ENCODE measurements around the gene EXOC6B. TPM values are rescaled to one million over a fixed set of nuclear protein-coding genes. Genes with fewer than 3 reads are reported as not detected.

The EXOC6B gene
- total and polyA plus RNA-seq, 9 of the 15 experiments (the other 6 are each of a cell fraction or from before 2014, with no cell fraction given) = 0.28 to 4.2 (median 2.0) TPM

DNA sequence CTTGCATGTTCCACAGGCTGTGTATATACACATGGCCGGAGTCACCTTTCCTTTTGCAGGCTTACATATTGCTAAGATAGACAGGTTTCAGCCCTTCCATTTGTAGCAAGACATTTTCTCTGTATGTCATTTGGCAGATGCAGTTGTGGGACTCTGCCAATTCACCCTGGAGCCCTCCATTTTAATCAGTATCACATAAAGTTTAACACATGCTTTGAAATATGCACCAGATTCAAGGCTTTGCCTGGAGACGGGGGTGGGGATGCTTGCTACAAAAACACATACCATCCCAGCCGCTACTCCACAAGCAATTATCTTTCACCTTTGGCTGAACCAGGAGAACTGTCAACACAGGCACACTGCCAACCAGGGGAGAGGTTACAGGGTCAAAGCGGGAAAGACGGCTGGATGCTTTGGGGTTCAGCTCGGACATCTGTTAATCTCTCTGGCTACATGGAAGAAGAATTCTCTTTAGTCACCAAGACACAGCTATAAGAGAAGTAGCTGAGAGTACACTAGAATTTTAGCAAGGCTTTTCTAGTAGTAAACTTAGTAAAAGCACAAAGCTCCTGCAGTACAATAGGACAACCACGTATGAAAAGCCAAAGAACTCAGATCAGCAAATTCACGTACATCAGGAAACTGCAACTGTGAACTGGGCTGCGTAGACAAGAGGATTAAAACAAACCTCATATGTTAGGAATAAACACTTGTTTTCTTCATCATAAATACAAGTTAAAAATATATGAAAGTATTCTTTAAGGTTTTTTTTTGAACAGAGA is 130.9 kb downstream of the EXOC6B start (continued):
- TF ChIP-seq, protein P1, sequence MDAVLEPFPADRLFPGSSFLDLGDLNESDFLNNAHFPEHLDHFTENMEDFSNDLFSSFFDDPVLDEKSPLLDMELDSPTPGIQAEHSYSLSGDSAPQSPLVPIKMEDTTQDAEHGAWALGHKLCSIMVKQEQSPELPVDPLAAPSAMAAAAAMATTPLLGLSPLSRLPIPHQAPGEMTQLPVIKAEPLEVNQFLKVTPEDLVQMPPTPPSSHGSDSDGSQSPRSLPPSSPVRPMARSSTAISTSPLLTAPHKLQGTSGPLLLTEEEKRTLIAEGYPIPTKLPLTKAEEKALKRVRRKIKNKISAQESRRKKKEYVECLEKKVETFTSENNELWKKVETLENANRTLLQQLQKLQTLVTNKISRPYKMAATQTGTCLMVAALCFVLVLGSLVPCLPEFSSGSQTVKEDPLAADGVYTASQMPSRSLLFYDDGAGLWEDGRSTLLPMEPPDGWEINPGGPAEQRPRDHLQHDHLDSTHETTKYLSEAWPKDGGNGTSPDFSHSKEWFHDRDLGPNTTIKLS (IDR thresholded peaks at IDR 0.05; ENCODE audit: borderline replicate concordance, low read depth) = no peak
- TF ChIP-seq, protein P2, sequence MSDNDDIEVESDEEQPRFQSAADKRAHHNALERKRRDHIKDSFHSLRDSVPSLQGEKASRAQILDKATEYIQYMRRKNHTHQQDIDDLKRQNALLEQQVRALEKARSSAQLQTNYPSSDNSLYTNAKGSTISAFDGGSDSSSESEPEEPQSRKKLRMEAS (CRISPR knock-in tag; IDR thresholded peaks at IDR 0.05) = no peak
- TF ChIP-seq, protein P3, sequence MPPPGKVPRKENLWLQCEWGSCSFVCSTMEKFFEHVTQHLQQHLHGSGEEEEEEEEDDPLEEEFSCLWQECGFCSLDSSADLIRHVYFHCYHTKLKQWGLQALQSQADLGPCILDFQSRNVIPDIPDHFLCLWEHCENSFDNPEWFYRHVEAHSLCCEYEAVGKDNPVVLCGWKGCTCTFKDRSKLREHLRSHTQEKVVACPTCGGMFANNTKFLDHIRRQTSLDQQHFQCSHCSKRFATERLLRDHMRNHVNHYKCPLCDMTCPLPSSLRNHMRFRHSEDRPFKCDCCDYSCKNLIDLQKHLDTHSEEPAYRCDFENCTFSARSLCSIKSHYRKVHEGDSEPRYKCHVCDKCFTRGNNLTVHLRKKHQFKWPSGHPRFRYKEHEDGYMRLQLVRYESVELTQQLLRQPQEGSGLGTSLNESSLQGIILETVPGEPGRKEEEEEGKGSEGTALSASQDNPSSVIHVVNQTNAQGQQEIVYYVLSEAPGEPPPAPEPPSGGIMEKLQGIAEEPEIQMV (tag; conservative IDR thresholded peaks at IDR 0.05; ENCODE audit: low read depth) = no peak
- TF ChIP-seq, protein P4, sequence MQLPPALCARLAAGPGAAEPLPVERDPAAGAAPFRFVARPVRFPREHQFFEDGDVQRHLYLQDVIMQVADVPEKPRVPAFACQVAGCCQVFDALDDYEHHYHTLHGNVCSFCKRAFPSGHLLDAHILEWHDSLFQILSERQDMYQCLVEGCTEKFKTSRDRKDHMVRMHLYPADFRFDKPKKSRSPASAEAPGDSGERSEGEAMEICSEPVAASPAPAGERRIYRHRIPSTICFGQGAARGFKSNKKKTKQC (CRISPR knock-in tag; IDR thresholded peaks at IDR 0.05) = no peak
- TF ChIP-seq, protein P5, sequence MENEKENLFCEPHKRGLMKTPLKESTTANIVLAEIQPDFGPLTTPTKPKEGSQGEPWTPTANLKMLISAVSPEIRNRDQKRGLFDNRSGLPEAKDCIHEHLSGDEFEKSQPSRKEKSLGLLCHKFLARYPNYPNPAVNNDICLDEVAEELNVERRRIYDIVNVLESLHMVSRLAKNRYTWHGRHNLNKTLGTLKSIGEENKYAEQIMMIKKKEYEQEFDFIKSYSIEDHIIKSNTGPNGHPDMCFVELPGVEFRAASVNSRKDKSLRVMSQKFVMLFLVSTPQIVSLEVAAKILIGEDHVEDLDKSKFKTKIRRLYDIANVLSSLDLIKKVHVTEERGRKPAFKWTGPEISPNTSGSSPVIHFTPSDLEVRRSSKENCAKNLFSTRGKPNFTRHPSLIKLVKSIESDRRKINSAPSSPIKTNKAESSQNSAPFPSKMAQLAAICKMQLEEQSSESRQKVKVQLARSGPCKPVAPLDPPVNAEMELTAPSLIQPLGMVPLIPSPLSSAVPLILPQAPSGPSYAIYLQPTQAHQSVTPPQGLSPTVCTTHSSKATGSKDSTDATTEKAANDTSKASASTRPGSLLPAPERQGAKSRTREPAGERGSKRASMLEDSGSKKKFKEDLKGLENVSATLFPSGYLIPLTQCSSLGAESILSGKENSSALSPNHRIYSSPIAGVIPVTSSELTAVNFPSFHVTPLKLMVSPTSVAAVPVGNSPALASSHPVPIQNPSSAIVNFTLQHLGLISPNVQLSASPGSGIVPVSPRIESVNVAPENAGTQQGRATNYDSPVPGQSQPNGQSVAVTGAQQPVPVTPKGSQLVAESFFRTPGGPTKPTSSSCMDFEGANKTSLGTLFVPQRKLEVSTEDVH (IDR thresholded peaks at IDR 0.05; ENCODE audit: low read depth, partially characterized antibody) = no peak
- TF ChIP-seq, protein P6, sequence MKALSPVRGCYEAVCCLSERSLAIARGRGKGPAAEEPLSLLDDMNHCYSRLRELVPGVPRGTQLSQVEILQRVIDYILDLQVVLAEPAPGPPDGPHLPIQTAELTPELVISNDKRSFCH (CRISPR knock-in tag; IDR thresholded peaks at IDR 0.05) = no peak
- TF ChIP-seq, protein P6 (tag; IDR thresholded peaks at IDR 0.05) = no peak
- TF ChIP-seq, protein P7, sequence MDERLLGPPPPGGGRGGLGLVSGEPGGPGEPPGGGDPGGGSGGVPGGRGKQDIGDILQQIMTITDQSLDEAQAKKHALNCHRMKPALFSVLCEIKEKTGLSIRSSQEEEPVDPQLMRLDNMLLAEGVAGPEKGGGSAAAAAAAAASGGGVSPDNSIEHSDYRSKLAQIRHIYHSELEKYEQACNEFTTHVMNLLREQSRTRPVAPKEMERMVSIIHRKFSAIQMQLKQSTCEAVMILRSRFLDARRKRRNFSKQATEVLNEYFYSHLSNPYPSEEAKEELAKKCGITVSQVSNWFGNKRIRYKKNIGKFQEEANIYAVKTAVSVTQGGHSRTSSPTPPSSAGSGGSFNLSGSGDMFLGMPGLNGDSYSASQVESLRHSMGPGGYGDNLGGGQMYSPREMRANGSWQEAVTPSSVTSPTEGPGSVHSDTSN (CRISPR knock-in tag; IDR thresholded peaks at IDR 0.05; ENCODE audit: low read depth) = no peak
- TF ChIP-seq, protein P7 (tag; conservative IDR thresholded peaks at IDR 0.05; ENCODE audit: low read depth) = peak; percentile 76
- TF ChIP-seq ZNF24 (IDR thresholded peaks at IDR 0.05) (no peak), RFX1 (IDR thresholded peaks at IDR 0.05) (no peak), KAT2B (IDR thresholded peaks at IDR 0.05; ENCODE audit: low read depth, low read length) (no peak), DPF2 (IDR thresholded peaks at IDR 0.05) (0 out of 2 replicates have a peak, but pooled peaks have one; percentile 21), DACH1 (IDR thresholded peaks at IDR 0.05; ENCODE audit: partially characterized antibody) (no peak), ZNF583 (CRISPR knock-in tag; IDR thresholded peaks at IDR 0.05) (no peak), FOXK2 (conservative IDR thresholded peaks at IDR 0.05 in 1 of 2, IDR thresholded peaks at IDR 0.05 in 1 of 2; ENCODE audit: low read depth in 2 of 2) (peak; percentile 49 to 50; a peak in 2 of 4 replicates), HCFC1 (IDR thresholded peaks at IDR 0.05; ENCODE audit: low read depth, low read length) (no peak), ZNF444 (CRISPR knock-in tag; IDR thresholded peaks at IDR 0.05) (no peak)

All from K562 (cell line).